GM08714 (cell line): ENCODE measurements around the gene ABI1.
"Not testable (repeated sequence)": the region's sequence is repeated elsewhere in the genome, so short reads cannot be mapped to it uniquely, and the experiment has no call there.

Source experiments
- H3K4me3 ChIP-seq: fragments of 200-500 bp; sonication (Bioruptor generic); 2 replicates; pipeline ENCODE4 v1.5.1; 2014; ENCODE audit warnings: mild to moderate bottlenecking, low read length, inconsistent platforms
- ZNF274 ChIP-seq: IDR thresholded peaks from 2 replicates; pipeline ENCODE4 v1.6.1; 2012; ENCODE audit warnings: mild to moderate bottlenecking, low read depth, low read length

Gene ABI1

GRCh38 chr10:26802527-26802926, 58.2 kb downstream of the ABI1 start:
- TF ChIP-seq ZNF274: no peak
- no peak overlapping the region for H3K4me3 ChIP-seq

- no peak overlapping the region for H3K4me3 ChIP-seq
- no peak for TF ChIP-seq ZNF274
Observed at GRCh38 chr10:26801831-26802230, 58.9 kb downstream of the ABI1 start.

- H3K4me3 ChIP-seq: no peak overlapping the region; the same call in 1 of the 2 replicates
- TF ChIP-seq ZNF274: no peak
Observed at GRCh38 chr10:26801274-26801673, 59.5 kb downstream of the ABI1 start.

- no peak for TF ChIP-seq ZNF274
- H3K4me3 ChIP-seq: no peak overlapping the region; the same call in 1 of the 2 replicates
Observed at GRCh38 chr10:26800468-26800867, 60.3 kb downstream of the ABI1 start.

GRCh38 chr10:26799342-26799741, 61.4 kb downstream of the ABI1 start:
- no peak overlapping the region for H3K4me3 ChIP-seq

GRCh38 chr10:26798298-26798697, 62.5 kb downstream of the ABI1 start:
- no peak overlapping the region for H3K4me3 ChIP-seq
- no peak for TF ChIP-seq ZNF274

More at GRCh38 chr10:26799342-26799741, 61.4 kb downstream of the ABI1 start:
- no peak for TF ChIP-seq ZNF274

- TF ChIP-seq ZNF274: no peak
- no peak overlapping the region for H3K4me3 ChIP-seq
Observed at GRCh38 chr10:26797340-26797739, 63.4 kb downstream of the ABI1 start.

- no peak for TF ChIP-seq ZNF274
- H3K4me3 ChIP-seq: no peak overlapping the region
Observed at GRCh38 chr10:26792758-26793495, 67.8 kb downstream of the ABI1 start.

- no peak for TF ChIP-seq ZNF274
- no peak overlapping the region for H3K4me3 ChIP-seq
Observed at GRCh38 chr10:26790221-26790995, 70.3 kb downstream of the ABI1 start.

- not testable (repeated sequence) for H3K4me3 ChIP-seq
Observed at GRCh38 chr10:26789779-26790178, 71.0 kb downstream of the ABI1 start.

- no peak for TF ChIP-seq ZNF274
- H3K4me3 ChIP-seq: no peak overlapping the region
Observed at GRCh38 chr10:26787362-26787761, 73.4 kb downstream of the ABI1 start.

- TF ChIP-seq ZNF274: no peak
- no peak overlapping the region for H3K4me3 ChIP-seq
Observed at GRCh38 chr10:26781797-26782196, 79.0 kb downstream of the ABI1 start.

- H3K4me3 ChIP-seq: no peak overlapping the region; the same call in 1 of the 2 replicates
- no peak for TF ChIP-seq ZNF274
Observed at GRCh38 chr10:26780793-26781601, 79.8 kb downstream of the ABI1 start.

- TF ChIP-seq ZNF274: no peak
- H3K4me3 ChIP-seq: no peak overlapping the region; the same call in 1 of the 2 replicates
Observed at GRCh38 chr10:26780106-26780792, 80.5 kb downstream of the ABI1 start.
